ENCODE measurements around the gene RAB15. TPM values are rescaled to one million over a fixed set of nuclear protein-coding genes. Genes with fewer than 3 reads are reported as not detected.

Gene RAB15
- total and polyA plus RNA-seq, 2 experiments from 2014 or later = 33.8 to 38.7 TPM

GRCh38 chr14:64963611-64964010 lies 8.5 kb downstream of the RAB15 start:
- no peak overlapping the region for H2AFZ ChIP-seq
- no peaks in the 10 kb centered on the region for H3K9me3 ChIP-seq (ENCODE audit: low read depth)
- H3K27ac ChIP-seq = no peak overlapping the region
- TF ChIP-seq EZH2 (IDR thresholded peaks at IDR 0.05; ENCODE audit: borderline replicate concordance) = no peak
- no peak for TF ChIP-seq CTCF (IDR thresholded peaks at IDR 0.05; ENCODE audit: poor library complexity)
- H3K4me2 ChIP-seq = no peak overlapping the region
- no peak overlapping the region for H3K4me3 ChIP-seq
- no peaks in the 10 kb centered on the region for H3K4me1 ChIP-seq (ENCODE audit: insufficient read depth)
- WGBS (ENCODE audit: low lambda C conversion rate, missing lambda C conversion rate) = 67% methylated on average over 1 of the region's 1 CpG
- no peaks in the 10 kb centered on the region for H3K9me2 ChIP-seq (replicated peaks; ENCODE audit: insufficient read depth)
- no peak for DNase-seq (ENCODE audit: low spot score)
- H3K27me3 ChIP-seq = no peaks in the 10 kb centered on the region
- H4K20me1 ChIP-seq (ENCODE audit: insufficient read depth, poor library complexity, severe bottlenecking) = no peaks in the 10 kb centered on the region
- H3K36me3 ChIP-seq (replicated peaks; ENCODE audit: insufficient read depth, low read depth) = no peaks in the 10 kb centered on the region
- H3K79me2 ChIP-seq = peaks cover 25% of the 10 kb centered on the region

- no peaks in the 10 kb centered on the region for H3K36me3 ChIP-seq (replicated peaks; ENCODE audit: insufficient read depth, low read depth)
- no peak overlapping the region for H3K27ac ChIP-seq
- WGBS (ENCODE audit: low lambda C conversion rate, missing lambda C conversion rate) = 66% methylated on average over 5 of the region's 5 CpGs
- TF ChIP-seq EZH2 (IDR thresholded peaks at IDR 0.05; ENCODE audit: borderline replicate concordance) = no peak
- TF ChIP-seq EZH2phosphoT487 (IDR thresholded peaks at IDR 0.05; ENCODE audit: low read depth, severe bottlenecking, unreplicated experiment) = no peak
- no peak for TF ChIP-seq CTCF (IDR thresholded peaks at IDR 0.05; ENCODE audit: poor library complexity)
- no peak overlapping the region for H3K4me2 ChIP-seq
- no peak overlapping the region for H2AFZ ChIP-seq
- peaks cover 18% of the 10 kb centered on the region for H3K79me2 ChIP-seq
- H3K27me3 ChIP-seq = no peaks in the 10 kb centered on the region
- H3K4me3 ChIP-seq = no peak overlapping the region
- H3K9me3 ChIP-seq (ENCODE audit: low read depth) = no peaks in the 10 kb centered on the region
- no peaks in the 10 kb centered on the region for H4K20me1 ChIP-seq (ENCODE audit: insufficient read depth, poor library complexity, severe bottlenecking)
- no peaks in the 10 kb centered on the region for H3K9me2 ChIP-seq (replicated peaks; ENCODE audit: insufficient read depth)
- DNase-seq (ENCODE audit: low spot score) = no peak
- H3K4me1 ChIP-seq (ENCODE audit: insufficient read depth) = no peaks in the 10 kb centered on the region
Measured at GRCh38 chr14:64960762-64961276, 11.3 kb downstream of the RAB15 start.

- Histone ChIP-seq H4K20me1 (ENCODE audit: insufficient read depth, poor library complexity, severe bottlenecking) (no peaks in the 10 kb centered on the region), H3K27me3 (no peaks in the 10 kb centered on the region), H3K4me2 (no peak overlapping the region), H3K4me1 (ENCODE audit: insufficient read depth) (no peaks in the 10 kb centered on the region), H2AFZ (no peak overlapping the region), H3K27ac (no peak overlapping the region), H3K36me3 (replicated peaks; ENCODE audit: insufficient read depth, low read depth) (no peaks in the 10 kb centered on the region), H3K9me2 (replicated peaks; ENCODE audit: insufficient read depth) (no peaks in the 10 kb centered on the region), H3K4me3 (no peak overlapping the region), H3K79me2 (peaks cover 15% of the 10 kb centered on the region), H3K9me3 (ENCODE audit: low read depth) (no peaks in the 10 kb centered on the region)
- no peak for DNase-seq (ENCODE audit: low spot score)
- TF ChIP-seq CTCF (IDR thresholded peaks at IDR 0.05; ENCODE audit: poor library complexity) (no peak), EZH2 (IDR thresholded peaks at IDR 0.05; ENCODE audit: borderline replicate concordance) (no peak), EZH2phosphoT487 (IDR thresholded peaks at IDR 0.05; ENCODE audit: low read depth, severe bottlenecking, unreplicated experiment) (no peak)
- 98% methylated on average over 5 of the region's 5 CpGs for WGBS (ENCODE audit: low lambda C conversion rate, missing lambda C conversion rate)
Measured at GRCh38 chr14:64958743-64959142, 13.4 kb downstream of the RAB15 start.

GRCh38 chr14:64958201-64958600 lies 13.9 kb downstream of the RAB15 start:
- no peak for DNase-seq (ENCODE audit: low spot score)
- no peaks in the 10 kb centered on the region for H3K9me2 ChIP-seq (replicated peaks; ENCODE audit: insufficient read depth)
- no peak for TF ChIP-seq CTCF (IDR thresholded peaks at IDR 0.05; ENCODE audit: poor library complexity)
- no peak for TF ChIP-seq EZH2phosphoT487 (IDR thresholded peaks at IDR 0.05; ENCODE audit: low read depth, severe bottlenecking, unreplicated experiment)
- no peak for TF ChIP-seq EZH2 (IDR thresholded peaks at IDR 0.05; ENCODE audit: borderline replicate concordance)
- 94% methylated on average over 2 of the region's 2 CpGs for WGBS (ENCODE audit: low lambda C conversion rate, missing lambda C conversion rate)
- no peak overlapping the region for H3K4me2 ChIP-seq
- no peaks in the 10 kb centered on the region for H3K27me3 ChIP-seq
- no peaks in the 10 kb centered on the region for H3K9me3 ChIP-seq (ENCODE audit: low read depth)
- peaks cover 13% of the 10 kb centered on the region for H3K79me2 ChIP-seq
- no peak overlapping the region for H3K4me3 ChIP-seq
- no peaks in the 10 kb centered on the region for H3K36me3 ChIP-seq (replicated peaks; ENCODE audit: insufficient read depth, low read depth)
- no peak overlapping the region for H2AFZ ChIP-seq
- H3K4me1 ChIP-seq (ENCODE audit: insufficient read depth) = no peaks in the 10 kb centered on the region
- no peaks in the 10 kb centered on the region for H4K20me1 ChIP-seq (ENCODE audit: insufficient read depth, poor library complexity, severe bottlenecking)
- H3K27ac ChIP-seq = no peak overlapping the region

Data from hepatocyte (in vitro differentiated cells).